GDM1 (cell line): Measurements from ENCODE around the gene PPP1R9A.
"Not testable (repeated sequence)": the region's sequence is repeated elsewhere in the genome, so short reads cannot be mapped to it uniquely, and the experiment has no call there.

Experiments used
- DNase-seq: peaks from one replicate; lab custom pipeline; 2025; lab: John Stamatoyannopoulos, UW

The PPP1R9A gene

GRCh38 chr7:94975336-94975735 is 67.9 kb downstream of the PPP1R9A start:
- no peak for DNase-seq

DNA sequence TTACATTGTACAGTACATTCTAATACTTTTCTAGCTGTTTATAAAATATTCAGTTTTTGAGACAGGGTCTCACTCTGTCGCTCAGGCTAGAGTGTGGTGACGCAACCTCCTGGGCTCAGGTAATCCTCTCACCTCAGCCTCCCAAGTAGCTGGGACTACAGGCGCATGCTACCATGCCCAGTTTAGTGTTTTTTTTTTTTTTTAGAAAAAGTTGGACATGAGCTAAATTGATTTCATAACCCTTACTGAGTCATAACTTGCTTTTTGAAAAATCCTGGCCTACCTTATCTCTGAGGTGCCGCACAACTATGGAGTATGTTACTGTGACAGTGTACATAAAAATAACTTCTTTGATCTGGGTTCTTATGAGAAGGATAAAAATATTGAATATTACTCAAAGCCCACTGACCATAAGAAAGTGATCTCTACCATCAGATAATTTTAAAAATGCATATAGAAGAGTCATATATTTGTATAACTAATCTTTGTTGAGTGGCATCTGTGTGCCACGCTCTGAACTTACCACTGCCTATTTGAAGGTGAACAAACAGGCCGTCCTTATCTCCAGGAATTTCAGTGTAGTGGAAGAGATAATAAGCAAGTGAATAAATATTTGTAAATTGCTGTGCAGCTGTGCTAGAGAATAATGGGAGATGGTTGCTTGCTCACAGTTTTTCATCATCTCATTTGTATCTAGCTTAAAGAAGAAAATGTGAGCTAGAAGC is 73.2 kb downstream of the PPP1R9A start:
- DNase-seq = no peak

DNA sequence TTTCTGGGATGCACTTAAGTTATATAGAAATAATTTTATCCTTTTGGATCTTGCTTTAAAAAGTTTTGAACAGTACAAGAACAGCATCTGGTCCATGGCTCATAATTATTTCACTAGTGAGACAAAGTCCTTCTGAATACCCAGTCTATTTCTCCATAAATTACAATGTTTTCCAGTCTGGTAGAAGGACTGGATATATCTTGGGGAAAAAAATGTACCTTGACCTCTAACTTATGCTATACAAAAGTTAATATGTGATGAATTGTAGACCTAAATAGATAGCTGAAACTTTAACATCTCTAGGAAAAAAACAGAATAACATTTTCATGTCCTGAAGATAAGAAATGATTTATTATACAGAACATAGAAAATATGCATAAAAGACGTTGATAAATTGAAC is 88.5 kb downstream of the PPP1R9A start:
- DNase-seq = no peak

DNA sequence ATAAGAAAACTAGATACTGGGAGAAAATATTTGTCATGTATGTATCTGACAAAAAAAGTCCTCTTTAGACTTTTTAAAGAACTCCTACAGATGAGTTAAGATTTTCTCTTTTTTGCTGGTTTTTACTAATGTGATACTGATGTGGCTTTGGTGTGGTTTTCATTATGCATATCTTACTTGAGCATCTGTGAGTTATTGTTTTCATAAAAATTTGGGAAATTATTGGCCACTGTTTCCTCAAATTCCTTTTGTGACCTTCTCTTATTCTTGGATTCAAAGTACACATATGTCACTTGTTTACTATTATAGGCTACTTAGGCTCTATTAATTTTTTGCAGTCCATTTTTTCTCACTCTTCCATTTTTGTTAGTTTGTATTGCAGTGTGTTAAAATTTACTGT is 89.0 kb downstream of the PPP1R9A start:
- no peak for DNase-seq

DNA sequence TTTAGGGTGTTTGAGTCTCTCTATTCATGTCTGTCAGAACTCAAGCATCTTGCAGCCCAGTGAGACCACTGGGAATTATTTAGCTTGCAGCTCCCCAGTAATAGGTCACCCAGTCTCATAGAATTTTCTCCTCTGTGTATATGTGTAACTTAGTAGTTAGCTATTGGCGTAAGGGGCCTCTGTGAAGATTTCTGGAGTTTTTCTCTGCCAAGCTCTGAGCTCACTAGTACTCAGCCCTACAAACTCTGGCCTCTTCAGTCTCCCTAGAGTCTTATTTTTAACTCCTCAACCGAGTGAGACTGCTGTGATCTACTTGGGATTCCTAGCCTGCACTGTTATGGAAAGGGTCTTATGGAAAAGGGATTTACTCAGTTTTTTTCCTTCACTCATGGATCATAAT is 90.2 kb downstream of the PPP1R9A start:
- DNase-seq = no peak

- DNase-seq = no peak
Measured at GRCh38 chr7:94998266-94999068, 91.1 kb downstream of the PPP1R9A start.

- no peak for DNase-seq
Measured at GRCh38 chr7:94999069-94999351, 91.6 kb downstream of the PPP1R9A start.

- not testable (repeated sequence) for DNase-seq
Measured at GRCh38 chr7:94999601-95000000, 92.2 kb downstream of the PPP1R9A start.

DNA sequence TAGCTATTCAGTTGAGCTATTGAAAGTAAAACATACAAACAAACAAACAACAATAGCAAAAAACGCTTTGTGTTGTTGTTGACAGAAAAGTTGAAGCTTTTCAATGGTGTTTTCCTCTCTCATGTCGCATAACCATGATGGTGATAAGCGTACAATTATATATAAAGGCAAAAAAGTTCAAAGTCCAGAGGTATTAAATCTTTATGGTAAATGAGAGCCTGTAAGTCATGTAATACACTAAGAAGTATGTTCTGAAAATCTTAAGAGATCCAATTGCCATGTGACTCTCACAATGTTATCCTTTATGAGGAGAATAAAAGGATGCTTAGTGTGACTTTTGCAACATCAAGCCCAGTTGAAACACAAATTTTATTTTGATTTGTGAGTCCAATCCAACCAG is 93.9 kb downstream of the PPP1R9A start:
- no peak for DNase-seq

DNA sequence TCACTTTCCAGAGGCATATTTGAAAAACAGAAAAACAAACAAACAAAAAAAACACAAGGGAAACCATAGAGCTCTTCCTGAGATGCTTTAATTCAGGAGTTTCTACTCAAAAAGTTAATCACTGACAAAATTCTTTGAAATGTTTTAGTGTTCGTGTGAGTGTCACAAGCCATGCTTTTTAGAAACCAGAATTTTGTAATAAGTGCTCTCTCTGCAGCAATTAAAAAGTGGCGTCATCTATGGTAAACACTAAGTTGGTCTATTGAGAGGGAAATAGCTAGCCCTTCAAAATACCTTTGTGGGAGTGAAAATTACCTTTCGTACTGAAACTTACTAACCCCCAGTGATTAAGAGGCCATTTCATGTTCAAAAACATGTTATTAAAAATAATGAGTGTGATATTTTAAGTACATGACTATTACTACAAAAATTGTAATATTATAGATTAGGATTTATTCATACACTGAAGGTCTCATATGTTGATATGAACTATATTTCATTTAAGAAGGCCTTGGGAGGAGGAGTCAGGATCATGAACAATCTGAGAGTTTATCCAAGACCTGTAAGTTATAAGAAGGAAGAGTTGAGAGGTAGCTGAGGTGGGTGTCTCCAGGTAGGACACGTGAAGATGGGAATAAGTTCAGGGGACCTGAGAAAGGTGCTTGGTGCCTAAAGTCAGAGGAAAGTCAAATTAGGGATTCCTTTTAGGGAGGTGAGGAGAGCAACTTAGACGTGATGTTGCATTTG is 94.6 kb downstream of the PPP1R9A start:
- no peak for DNase-seq

GRCh38 chr7:95002775-95003174 is 95.4 kb downstream of the PPP1R9A start:
- no peak for DNase-seq

GRCh38 chr7:95004618-95005247 is 97.3 kb downstream of the PPP1R9A start:
- no peak for DNase-seq

- no peak for DNase-seq
Measured at GRCh38 chr7:95006010-95006409, 98.6 kb downstream of the PPP1R9A start.

GRCh38 chr7:95008773-95009172 is 101.4 kb downstream of the PPP1R9A start:
- DNase-seq = not testable (repeated sequence)

GRCh38 chr7:95011146-95011928 is 103.9 kb downstream of the PPP1R9A start:
- no peak for DNase-seq

- no peak for DNase-seq
Measured at GRCh38 chr7:95011995-95012394, 104.6 kb downstream of the PPP1R9A start.

- DNase-seq = no peak
Measured at GRCh38 chr7:95018021-95018420, 110.6 kb downstream of the PPP1R9A start.

DNA sequence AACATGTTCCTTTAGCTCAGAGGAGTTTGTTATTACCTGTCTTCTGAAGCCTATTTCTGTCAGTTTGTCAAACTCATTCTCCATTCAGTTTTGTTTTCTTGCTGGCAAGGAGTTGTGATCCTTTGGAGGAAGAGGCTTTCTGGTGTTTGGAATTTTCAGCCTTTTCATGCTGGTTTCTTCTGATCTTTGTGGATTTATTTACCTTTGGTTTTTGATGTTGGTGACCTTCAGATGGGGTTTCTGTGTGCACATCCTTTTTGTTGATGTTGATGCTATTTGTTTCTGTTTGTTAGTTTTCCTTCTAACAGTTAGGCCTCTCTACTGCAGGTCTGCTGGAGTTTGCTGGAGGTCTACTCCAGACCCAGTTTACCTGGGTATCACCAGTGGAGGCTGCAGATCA is 118.6 kb downstream of the PPP1R9A start:
- DNase-seq = no peak

GRCh38 chr7:95026421-95027072 is 119.2 kb downstream of the PPP1R9A start:
- DNase-seq = no peak

GRCh38 chr7:95027234-95027872 is 120.0 kb downstream of the PPP1R9A start:
- DNase-seq = no peak

GRCh38 chr7:95028683-95029082 is 121.3 kb downstream of the PPP1R9A start:
- DNase-seq = no peak
